CD14-positive monocyte (primary cell): ENCODE data around the gene NFE2. TPM values are rescaled to one million over a fixed set of nuclear protein-coding genes. Genes with fewer than 3 reads are reported as not detected.
A peak's percentile ranks its signal among the peaks of the same experiment; 100 is the strongest.

Experiments
- DNase-seq, 3 donors: peaks; one replicate each; pipeline ENCODE4 v3.0.0-alpha.2; 2011 to 2022
- H2AFZ ChIP-seq: 2 replicates; pipeline ENCODE4 v1.6.0; 2012; ENCODE audit warnings: mild to moderate bottlenecking, low read depth, low read length, inconsistent platforms; ENCODE audit not compliant: insufficient read depth, poor library complexity, severe bottlenecking
- H3K27ac ChIP-seq, 2 donors: 1 replicate in 1 of 2; 2 replicates in 1 of 2; pipeline ENCODE4 v1.5.1; 2012 to 2013; ENCODE audit warnings: low read length in 2 of 2, control low read depth in 1 of 2, inconsistent platforms in 1 of 2, low read depth in 1 of 2, mild to moderate bottlenecking in 1 of 2
- H3K27me3 ChIP-seq, 2 donors: one replicate each; pipeline versions ENCODE4 v1.6.0 to v1.6.1; 2011 to 2013; ENCODE audit warnings: low read length in 2 of 2; ENCODE audit not compliant: control insufficient read depth in 2 of 2, insufficient read depth in 2 of 2
- H3K36me3 ChIP-seq, 2 donors: replicated peaks in 1 of 2; 1 replicate in 1 of 2; 2 replicates in 1 of 2; pipeline versions ENCODE4 v1.5.1 to v1.6.1; 2012 to 2013; ENCODE audit warnings: low read length in 2 of 2, control low read depth in 1 of 2, inconsistent platforms in 1 of 2, mild to moderate bottlenecking in 1 of 2; ENCODE audit not compliant: insufficient read depth in 2 of 2, control insufficient read depth in 1 of 2
- H3K4me1 ChIP-seq, 2 donors: 1 replicate in 1 of 2; 2 replicates in 1 of 2; pipeline versions ENCODE4 v1.5.1 to v1.6.1; 2012 to 2013; ENCODE audit warnings: low read length in 2 of 2, control low read depth in 1 of 2, inconsistent platforms in 1 of 2, mild to moderate bottlenecking in 1 of 2, moderate library complexity in 1 of 2; ENCODE audit not compliant: insufficient read depth in 2 of 2, control insufficient read depth in 1 of 2
- H3K4me2 ChIP-seq: replicated peaks from 2 replicates; pipeline ENCODE3; 2012; ENCODE audit warnings: low read length, moderate library complexity, mild to moderate bottlenecking; ENCODE audit not compliant: poor library complexity, severe bottlenecking; ENCODE audit errors: extremely low read depth
- H3K4me3 ChIP-seq, 3 experiments: fragments of 200-600 bp in 1 of 3; sonication (generic) in 1 of 3; replicated peaks in 1 of 3; 1 replicate in 2 of 3; 2 replicates in 1 of 3; pipeline ENCODE4 v1.5.1; 2011 to 2013; ENCODE audit warnings: low read length in 3 of 3, mild to moderate bottlenecking in 3 of 3, control low read depth in 2 of 3, low read depth in 2 of 3, inconsistent platforms in 1 of 3, moderate library complexity in 1 of 3
- H3K79me2 ChIP-seq: 2 replicates; pipeline ENCODE4 v1.6.0; 2012; ENCODE audit warnings: mild to moderate bottlenecking, control low read depth, inconsistent platforms, low read length, moderate library complexity; ENCODE audit not compliant: insufficient read depth
- H3K9ac ChIP-seq: 2 replicates; pipeline ENCODE4 v1.6.0; 2017; ENCODE audit warnings: low read length, mild to moderate bottlenecking; ENCODE audit not compliant: insufficient read depth, poor library complexity, severe bottlenecking
- H3K9me3 ChIP-seq, 2 donors: replicated peaks in 1 of 2; 1 replicate in 1 of 2; 2 replicates in 1 of 2; pipeline versions ENCODE4 v1.5.1 to v1.6.1; 2012 to 2013; ENCODE audit warnings: low read length in 2 of 2, control low read depth in 1 of 2; ENCODE audit not compliant: control insufficient read depth in 1 of 2, insufficient read depth in 1 of 2
- H4K20me1 ChIP-seq: 2 replicates; pipeline ENCODE4 v1.6.0; 2012; ENCODE audit warnings: mild to moderate bottlenecking, low read length, control low read depth, moderate library complexity; ENCODE audit not compliant: insufficient read depth
- H3K27ac Mint-ChIP-seq, 7 donors: one replicate each; pipeline ENCODE4 v1.8.0; 2020; ENCODE audit warnings: mild to moderate bottlenecking in 7 of 7, mixed read lengths in 7 of 7, moderate library complexity in 6 of 7, inconsistent platforms in 2 of 7
- H3K27me3 Mint-ChIP-seq, 3 donors: one replicate each; pipeline ENCODE4 v1.8.0; 2021 to 2022; ENCODE audit warnings: low read depth in 3 of 3, mild to moderate bottlenecking in 3 of 3, mixed read lengths in 3 of 3, moderate library complexity in 3 of 3, inconsistent platforms in 1 of 3
- H3K36me3 Mint-ChIP-seq, 2 donors: one replicate each; pipeline ENCODE4 v1.8.0; 2020; ENCODE audit warnings: mixed read lengths in 2 of 2, inconsistent platforms in 1 of 2, mild to moderate bottlenecking in 1 of 2
- H3K4me1 Mint-ChIP-seq: one replicate; pipeline ENCODE4 v1.8.0; 2020; ENCODE audit warnings: mild to moderate bottlenecking, mixed read lengths
- H3K4me3 Mint-ChIP-seq, 2 donors: one replicate each; pipeline ENCODE4 v1.8.0; 2020; ENCODE audit warnings: mild to moderate bottlenecking in 2 of 2, mixed read lengths in 2 of 2, moderate library complexity in 1 of 2
- H3K9me3 Mint-ChIP-seq, 7 donors: one replicate each; pipeline ENCODE4 v1.8.0; 2020 to 2022; ENCODE audit warnings: mixed read lengths in 7 of 7, mild to moderate bottlenecking in 6 of 7, moderate library complexity in 6 of 7, inconsistent platforms in 2 of 7
- WGBS: methylation state at CpG from one replicate; pipeline ENCODE4 v1.1.5; 2013; ENCODE audit warnings: missing lambda C conversion rate; ENCODE audit not compliant: insufficient coverage; 5-methylcytosine and 5-hydroxymethylcytosine counted together
- intact Hi-C, 2 donors: fragments of 100-400 bp; cut with micrococcal nuclease; formaldehyde crosslinking; loops; one replicate each; pipeline versions ENCODE4 v1.15.0 to v1.15.1; 2023
- polyA plus RNA-seq, 3 donors: library from polyadenylated mRNA; depleted of rRNA in 1 of 3; unstranded in 2 of 3; stranded (reverse) in 1 of 3; fragments of 300-500 nt in 2 of 3; fragments of >200 nt in 1 of 3; fragmentation: Illumina TruSeq in 2 of 3; gene quantifications; 1 replicate in 2 of 3; 2 replicates in 1 of 3; pipeline ENCODE4 v1.2.3, GENCODE V29; 2012 to 2021
- TF ChIP-seq, protein P1 (sequence below): fragments of 200-600 bp; IDR thresholded peaks from one replicate; pipeline ENCODE4 v1.8.0; 2022; ENCODE audit warnings: antibody characterized with exemption, mild to moderate bottlenecking

The NFE2 gene
- polyA plus RNA-seq, 3 donors, result 79.5 to 157 (median 95.6) TPM

DNA sequence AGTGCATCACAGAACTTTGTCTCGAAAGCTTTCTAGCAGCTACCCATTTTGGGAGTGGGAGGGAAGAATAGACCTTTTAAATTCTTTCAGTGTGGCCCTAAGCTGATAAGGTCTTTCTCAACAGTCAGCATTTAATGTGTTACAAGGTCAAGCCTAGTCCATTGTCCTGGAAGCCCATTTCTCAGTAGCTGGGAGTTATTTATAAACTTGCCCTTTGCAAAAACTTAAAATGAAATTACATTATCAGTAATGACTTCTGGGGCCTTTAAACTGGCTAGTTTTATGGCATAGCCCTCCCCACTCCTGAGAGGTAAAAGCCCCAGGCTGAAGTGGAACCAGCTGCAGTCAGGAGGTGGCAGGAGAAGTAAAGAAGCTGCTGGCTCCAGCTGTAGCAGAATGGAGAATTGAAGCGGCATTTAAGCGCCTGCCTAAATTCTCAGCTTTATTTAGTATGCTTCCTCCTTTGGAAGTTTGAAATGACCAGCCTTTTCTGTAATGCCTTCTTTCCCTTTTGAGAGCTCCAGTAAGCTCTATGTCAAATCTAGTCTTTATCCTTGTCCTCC, 36.5 kb upstream of the NFE2 start:
- TF ChIP-seq, protein P1, sequence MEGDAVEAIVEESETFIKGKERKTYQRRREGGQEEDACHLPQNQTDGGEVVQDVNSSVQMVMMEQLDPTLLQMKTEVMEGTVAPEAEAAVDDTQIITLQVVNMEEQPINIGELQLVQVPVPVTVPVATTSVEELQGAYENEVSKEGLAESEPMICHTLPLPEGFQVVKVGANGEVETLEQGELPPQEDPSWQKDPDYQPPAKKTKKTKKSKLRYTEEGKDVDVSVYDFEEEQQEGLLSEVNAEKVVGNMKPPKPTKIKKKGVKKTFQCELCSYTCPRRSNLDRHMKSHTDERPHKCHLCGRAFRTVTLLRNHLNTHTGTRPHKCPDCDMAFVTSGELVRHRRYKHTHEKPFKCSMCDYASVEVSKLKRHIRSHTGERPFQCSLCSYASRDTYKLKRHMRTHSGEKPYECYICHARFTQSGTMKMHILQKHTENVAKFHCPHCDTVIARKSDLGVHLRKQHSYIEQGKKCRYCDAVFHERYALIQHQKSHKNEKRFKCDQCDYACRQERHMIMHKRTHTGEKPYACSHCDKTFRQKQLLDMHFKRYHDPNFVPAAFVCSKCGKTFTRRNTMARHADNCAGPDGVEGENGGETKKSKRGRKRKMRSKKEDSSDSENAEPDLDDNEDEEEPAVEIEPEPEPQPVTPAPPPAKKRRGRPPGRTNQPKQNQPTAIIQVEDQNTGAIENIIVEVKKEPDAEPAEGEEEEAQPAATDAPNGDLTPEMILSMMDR, result no peak
- no peak overlapping the region for H3K27ac ChIP-seq
- Mint-ChIP-seq H3K27me3 (no peaks in the 10 kb centered on the region), H3K4me1 (peaks cover 24% of the 10 kb centered on the region), H3K36me3 (peaks cover 26 to 45% of the 10 kb centered on the region in 2 donors), H3K4me3 (no peak overlapping the region), H3K9me3 (no peaks in the 10 kb centered on the region), H3K27ac (peak overlapping the region in 5 of 7 donors; percentile 7 to 85 (median 59))
- H3K4me2 ChIP-seq, result no peak overlapping the region
- no peak overlapping the region for H2AFZ ChIP-seq
- H3K36me3 ChIP-seq, result peaks cover 20 to 39% of the 10 kb centered on the region in 2 donors
- WGBS, result 13% methylated on average over 2 of the region's 3 CpGs
- peaks cover 11 to 16% of the 10 kb centered on the region in 2 donors for H3K4me1 ChIP-seq
- peaks cover 79% of the 10 kb centered on the region for H3K79me2 ChIP-seq
- no peak overlapping the region for H3K4me3 ChIP-seq
- peaks cover 21% of the 10 kb centered on the region for H4K20me1 ChIP-seq
- no peak overlapping the region for H3K9ac ChIP-seq
- no peaks in the 10 kb centered on the region for H3K27me3 ChIP-seq
- intact Hi-C loops, result loop anchor here in 1 of 2 donors (5.0 kb wide), 1 partner anchor 35 kb away; no protein-coding TSS in a partner anchor
- no peaks in the 10 kb centered on the region for H3K9me3 ChIP-seq
- peak in 2 of 3 donors; percentile 23 to 27 for DNase-seq

DNA sequence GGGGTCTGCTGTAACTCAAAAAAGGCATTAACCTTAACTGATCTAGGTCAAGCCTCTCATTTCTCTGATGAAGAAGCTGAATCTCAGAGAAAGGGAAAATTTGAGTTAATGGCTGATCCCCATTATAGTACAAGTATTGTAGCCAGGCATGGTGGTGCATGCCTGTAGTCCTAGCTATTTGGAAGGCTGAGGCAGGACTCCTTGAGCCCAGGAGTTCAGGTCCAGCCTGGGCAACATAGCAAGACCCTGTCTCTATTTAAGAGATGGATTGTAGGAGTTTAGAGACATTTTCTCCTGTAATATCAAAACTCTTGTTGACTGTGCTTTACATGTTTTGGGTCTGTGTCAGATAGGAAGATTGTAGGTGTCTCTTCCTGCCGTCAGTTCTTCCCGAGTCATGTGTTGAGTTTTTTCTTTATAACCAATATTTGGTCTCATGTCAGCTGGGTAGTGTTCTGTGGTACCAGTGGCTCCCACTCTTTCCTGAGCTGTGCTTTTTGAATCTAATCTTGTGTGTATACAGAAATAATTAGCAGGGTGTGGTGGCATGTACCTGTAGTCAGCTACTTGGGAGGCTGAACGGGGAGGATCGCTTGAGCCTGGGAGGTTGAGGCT, 32.7 kb upstream of the NFE2 start:
- peaks cover 60% of the 10 kb centered on the region for H3K4me1 Mint-ChIP-seq
- TF ChIP-seq, protein P1, result no peak
- Histone ChIP-seq H4K20me1 (peaks cover 15% of the 10 kb centered on the region), H3K9ac (no peak overlapping the region), H3K27ac (no peak overlapping the region), H3K9me3 (no peaks in the 10 kb centered on the region), H2AFZ (no peak overlapping the region), H3K79me2 (peaks cover 98% of the 10 kb centered on the region), H3K4me2 (no peak overlapping the region), H3K27me3 (no peaks in the 10 kb centered on the region), H3K4me3 (no peak overlapping the region), H3K4me1 (peaks cover 46 to 55% of the 10 kb centered on the region in 2 donors), H3K36me3 (peaks cover 0 to 1% of the 10 kb centered on the region in 2 donors)
- intact Hi-C loops, result loop anchor here in 1 of 2 donors (5.0 kb wide), 1 partner anchor 36 kb away; no protein-coding TSS in a partner anchor
- H3K9me3 Mint-ChIP-seq, result no peaks in the 10 kb centered on the region
- no peaks in the 10 kb centered on the region for H3K27me3 Mint-ChIP-seq
- no peak overlapping the region for H3K4me3 Mint-ChIP-seq
- peak overlapping the region in 2 of 7 donors; percentile 54 to 61 for H3K27ac Mint-ChIP-seq
- WGBS, result 100% methylated on average over 2 of the region's 4 CpGs
- H3K36me3 Mint-ChIP-seq, result peaks cover 3 to 13% of the 10 kb centered on the region in 2 donors
- no peak for DNase-seq
